Large intestine (tissue), 3 donors: ENCODE results near the gene ZNF407. TPM values are rescaled to one million over a fixed set of nuclear protein-coding genes. Genes with fewer than 3 reads are reported as not detected.

Experiments
- DNase-seq, 2 donors: peaks; one replicate each; pipeline versions ENCODE4 v3.0.0 to v3.0.0-alpha.2; 2013
- H3K27ac ChIP-seq: one replicate; pipeline ENCODE4 v1.5.1; 2013; ENCODE audit warnings: low read length
- H3K27me3 ChIP-seq: 2 replicates; pipeline ENCODE4 v1.6.1; 2013; ENCODE audit warnings: low read length; ENCODE audit not compliant: control insufficient read depth, insufficient read depth
- H3K36me3 ChIP-seq: 2 replicates; pipeline ENCODE4 v1.6.1; 2013; ENCODE audit warnings: low read length; ENCODE audit not compliant: control insufficient read depth, insufficient read depth
- H3K4me1 ChIP-seq: one replicate; pipeline ENCODE4 v1.6.1; 2013; ENCODE audit warnings: low read length; ENCODE audit not compliant: control insufficient read depth, insufficient read depth
- H3K4me3 ChIP-seq: one replicate; pipeline ENCODE4 v1.5.1; 2013; ENCODE audit warnings: low read length
- H3K9me3 ChIP-seq: one replicate; pipeline ENCODE4 v1.6.1; 2013; ENCODE audit warnings: mild to moderate bottlenecking, low read depth, low read length, moderate library complexity; ENCODE audit not compliant: control insufficient read depth
- WGBS: methylation state at CpG from one replicate; pipeline ENCODE4 v1.1.5; 2013; ENCODE audit warnings: low lambda C conversion rate; ENCODE audit not compliant: insufficient coverage; 5-methylcytosine and 5-hydroxymethylcytosine counted together
- polyA plus RNA-seq: library from polyadenylated mRNA; unstranded; fragments of 120-200 nt; gene quantifications from one replicate; pipeline ENCODE4 v1.2.1, GENCODE V29; 2013

ZNF407 gene
- polyA plus RNA-seq, 1 donor = 6.6 TPM

- Histone ChIP-seq H3K4me1 (no peaks in the 10 kb centered on the region), H3K4me3 (no peak overlapping the region), H3K9me3 (no peaks in the 10 kb centered on the region), H3K27me3 (no peaks in the 10 kb centered on the region), H3K27ac (no peak overlapping the region), H3K36me3 (no peaks in the 10 kb centered on the region)
- WGBS = no CpG with 5 or more reads among the region's 1 CpG
- DNase-seq = no peak
Observed at GRCh38 chr18:74937291-74937690, 339.6 kb downstream of the ZNF407 start.

- no peak overlapping the region for H3K27ac ChIP-seq
- no peaks in the 10 kb centered on the region for H3K27me3 ChIP-seq
- H3K4me1 ChIP-seq = no peaks in the 10 kb centered on the region
- H3K9me3 ChIP-seq = no peaks in the 10 kb centered on the region
- no peak for DNase-seq
- no peaks in the 10 kb centered on the region for H3K36me3 ChIP-seq
- no peak overlapping the region for H3K4me3 ChIP-seq
- no CpG with 5 or more reads among the region's 5 CpGs for WGBS
Observed at GRCh38 chr18:74940856-74941255, 343.2 kb downstream of the ZNF407 start.

GRCh38 chr18:74942319-74942910 is 344.7 kb downstream of the ZNF407 start:
- H3K4me3 ChIP-seq = no peak overlapping the region
- no peaks in the 10 kb centered on the region for H3K36me3 ChIP-seq
- WGBS = 100% methylated on average over 2 of the region's 9 CpGs
- H3K27me3 ChIP-seq = no peaks in the 10 kb centered on the region
- no peak overlapping the region for H3K27ac ChIP-seq
- no peaks in the 10 kb centered on the region for H3K4me1 ChIP-seq
- DNase-seq = no peak
- no peaks in the 10 kb centered on the region for H3K9me3 ChIP-seq

GRCh38 chr18:74944676-74945075 is 347.0 kb downstream of the ZNF407 start:
- no peak overlapping the region for H3K27ac ChIP-seq
- DNase-seq = no peak
- WGBS = 46% methylated on average over 3 of the region's 5 CpGs
- H3K27me3 ChIP-seq = no peaks in the 10 kb centered on the region
- H3K4me1 ChIP-seq = no peaks in the 10 kb centered on the region
- no peaks in the 10 kb centered on the region for H3K36me3 ChIP-seq
- no peak overlapping the region for H3K4me3 ChIP-seq
- no peaks in the 10 kb centered on the region for H3K9me3 ChIP-seq

- no peak overlapping the region for H3K27ac ChIP-seq
- H3K27me3 ChIP-seq = no peaks in the 10 kb centered on the region
- H3K4me1 ChIP-seq = no peaks in the 10 kb centered on the region
- no peak overlapping the region for H3K4me3 ChIP-seq
- WGBS = 100% methylated on average over 1 of the region's 7 CpGs
- H3K36me3 ChIP-seq = no peaks in the 10 kb centered on the region
- no peaks in the 10 kb centered on the region for H3K9me3 ChIP-seq
- DNase-seq = no peak
Observed at GRCh38 chr18:74945774-74946545, 348.3 kb downstream of the ZNF407 start.

GRCh38 chr18:74946646-74947375 is 349.1 kb downstream of the ZNF407 start:
- no peaks in the 10 kb centered on the region for H3K27me3 ChIP-seq
- no peak overlapping the region for H3K4me3 ChIP-seq
- no peaks in the 10 kb centered on the region for H3K4me1 ChIP-seq
- no peaks in the 10 kb centered on the region for H3K9me3 ChIP-seq
- no peak overlapping the region for H3K27ac ChIP-seq
- DNase-seq = no peak
- WGBS = 89% methylated on average over 1 of the region's 3 CpGs
- no peaks in the 10 kb centered on the region for H3K36me3 ChIP-seq

GRCh38 chr18:74947417-74947816 is 349.7 kb downstream of the ZNF407 start:
- DNase-seq = no peak
- Histone ChIP-seq H3K27me3 (no peaks in the 10 kb centered on the region), H3K36me3 (no peaks in the 10 kb centered on the region), H3K9me3 (no peaks in the 10 kb centered on the region), H3K4me3 (no peak overlapping the region), H3K27ac (no peak overlapping the region), H3K4me1 (no peaks in the 10 kb centered on the region)
- WGBS = 100% methylated on average over 4 of the region's 10 CpGs

GRCh38 chr18:74947875-74948274 is 350.2 kb downstream of the ZNF407 start:
- no peaks in the 10 kb centered on the region for H3K4me1 ChIP-seq
- no peaks in the 10 kb centered on the region for H3K9me3 ChIP-seq
- H3K4me3 ChIP-seq = no peak overlapping the region
- no peak overlapping the region for H3K27ac ChIP-seq
- DNase-seq = no peak
- no peaks in the 10 kb centered on the region for H3K27me3 ChIP-seq
- H3K36me3 ChIP-seq = no peaks in the 10 kb centered on the region
- WGBS = 94% methylated on average over 2 of the region's 4 CpGs

GRCh38 chr18:74949611-74950010 is 351.9 kb downstream of the ZNF407 start:
- Histone ChIP-seq H3K27me3 (no peaks in the 10 kb centered on the region), H3K4me3 (no peak overlapping the region), H3K9me3 (no peaks in the 10 kb centered on the region), H3K27ac (no peak overlapping the region), H3K4me1 (no peaks in the 10 kb centered on the region), H3K36me3 (no peaks in the 10 kb centered on the region)
- WGBS = no CpG with 5 or more reads among the region's 1 CpG
- no peak for DNase-seq

- Histone ChIP-seq H3K9me3 (no peaks in the 10 kb centered on the region), H3K4me3 (no peak overlapping the region), H3K27ac (no peak overlapping the region), H3K4me1 (no peaks in the 10 kb centered on the region), H3K27me3 (no peaks in the 10 kb centered on the region), H3K36me3 (no peaks in the 10 kb centered on the region)
- no peak for DNase-seq
- WGBS = no CpG with 5 or more reads among the region's 4 CpGs
Observed at GRCh38 chr18:74950479-74950878, 352.8 kb downstream of the ZNF407 start.
